Measurements from ENCODE around the gene BTBD16.

BTBD16 gene

GRCh38 chr10:122296363-122297120 lies 25.4 kb downstream of the BTBD16 start:
- DNase-seq, result no peak

DNA sequence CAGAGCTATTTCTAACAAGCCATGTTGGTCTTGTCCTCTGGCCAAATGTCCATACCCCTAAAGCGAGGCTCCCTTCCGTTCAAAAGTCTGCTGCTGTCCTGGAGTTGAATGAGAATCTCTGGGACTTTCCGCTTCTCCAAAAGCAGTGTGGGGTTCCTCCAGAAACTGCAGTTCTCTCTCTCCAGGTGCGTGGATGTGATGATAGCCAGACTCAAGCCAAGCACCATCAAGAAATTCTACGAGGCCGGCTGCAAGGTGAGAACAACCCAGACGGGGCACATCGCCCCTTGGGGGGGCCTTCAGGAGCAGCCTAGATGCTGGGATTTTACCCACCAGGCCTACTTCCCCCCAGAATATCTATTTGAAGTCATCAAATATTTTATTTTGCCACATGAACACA lies 26.5 kb downstream of the BTBD16 start:
- DNase-seq, result no peak

- no peak for DNase-seq
These were observed 27.1 kb downstream of the BTBD16 start for GRCh38 chr10:122298206-122298597.

GRCh38 chr10:122298598-122299301 lies 27.7 kb downstream of the BTBD16 start:
- DNase-seq, result peak; percentile 39

GRCh38 chr10:122299423-122300075 lies 28.5 kb downstream of the BTBD16 start:
- DNase-seq, result no peak

- DNase-seq, result no peak
These were observed 30.1 kb downstream of the BTBD16 start for GRCh38 chr10:122301055-122301810.

- no peak for DNase-seq
These were observed 30.7 kb downstream of the BTBD16 start for GRCh38 chr10:122301811-122302115.

DNA sequence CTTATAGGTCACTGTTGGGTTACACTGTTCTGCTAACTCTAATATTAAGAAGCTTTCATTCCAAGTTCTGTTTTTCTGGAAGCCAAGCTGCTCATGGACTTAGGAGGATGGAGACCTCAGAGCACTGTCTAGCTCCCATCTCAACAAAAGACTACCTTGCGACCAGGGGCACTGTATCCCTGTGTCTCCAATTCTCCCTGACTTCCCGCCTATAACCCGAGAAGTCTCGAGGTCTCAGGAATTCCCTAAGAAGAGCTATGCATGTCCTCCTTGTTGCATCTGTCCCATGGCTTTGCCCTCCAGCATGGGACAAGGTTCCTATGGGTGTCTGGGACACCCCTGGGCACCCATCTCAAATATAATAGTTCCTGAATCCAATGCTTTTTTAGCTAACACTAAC lies 31.2 kb downstream of the BTBD16 start:
- DNase-seq, result no peak

DNA sequence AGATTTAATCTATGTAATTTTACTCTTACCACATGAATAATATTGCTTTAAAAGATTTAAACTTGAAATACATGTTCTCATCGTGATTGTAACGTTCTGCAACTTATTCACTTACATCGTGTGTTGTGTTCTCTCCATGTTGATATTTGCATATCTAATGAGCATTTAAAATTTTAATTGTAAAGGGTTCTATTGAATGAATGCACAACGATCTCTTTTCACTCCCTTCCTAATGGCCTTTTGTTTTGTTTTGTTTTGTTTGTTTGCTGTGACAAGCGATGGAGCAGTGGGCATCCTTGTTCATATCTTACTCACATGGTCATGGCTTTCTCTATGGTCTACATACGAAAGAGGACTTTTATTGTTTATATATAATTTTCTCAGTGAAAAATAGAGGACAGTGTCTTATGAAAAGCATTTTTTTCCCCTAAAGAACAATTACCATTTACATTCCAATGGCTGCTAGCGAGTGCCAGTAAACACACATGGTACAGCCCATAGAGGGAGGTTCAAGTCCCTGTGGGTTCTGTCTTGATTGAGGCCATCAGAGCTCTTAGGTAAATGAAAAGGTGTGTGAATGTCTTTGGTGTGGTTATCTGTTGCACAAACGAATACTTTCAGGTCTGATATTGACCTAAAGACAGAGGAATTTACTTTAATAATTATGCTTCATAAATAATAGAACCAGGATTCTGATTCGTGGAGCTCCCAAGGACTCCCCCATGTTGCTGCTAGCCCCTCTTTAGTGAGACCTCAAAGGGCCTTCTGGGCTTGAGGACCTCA lies 32.4 kb downstream of the BTBD16 start:
- DNase-seq, result no peak

- DNase-seq, result no peak
These were observed 33.0 kb downstream of the BTBD16 start for GRCh38 chr10:122304054-122304579.

- no peak for DNase-seq
These were observed 35.2 kb downstream of the BTBD16 start for GRCh38 chr10:122306282-122306681.

DNA sequence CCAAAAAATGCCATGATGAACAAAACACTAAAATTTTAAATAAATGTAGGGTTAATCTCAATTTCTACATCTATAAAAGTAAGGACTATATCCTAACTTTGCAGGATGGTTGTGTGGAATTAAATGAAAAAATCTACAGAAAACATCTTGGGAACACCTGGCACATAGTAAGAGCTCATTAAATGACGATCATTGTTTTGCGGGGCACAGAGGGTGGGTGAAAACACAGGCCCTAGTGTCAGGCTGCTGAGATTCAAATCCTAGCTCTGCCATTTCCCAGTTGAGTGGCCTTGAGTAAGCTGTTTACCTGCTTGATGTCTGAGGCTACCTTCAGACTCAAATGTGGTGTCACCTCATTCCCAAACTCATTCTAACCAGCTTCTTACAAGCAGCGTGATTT lies 35.6 kb downstream of the BTBD16 start:
- DNase-seq, result no peak

- DNase-seq, result no peak
These were observed 36.7 kb downstream of the BTBD16 start for GRCh38 chr10:122307669-122308416.

- no peak for DNase-seq
These were observed 37.5 kb downstream of the BTBD16 start for GRCh38 chr10:122308417-122309141.

- no peak for DNase-seq
These were observed 39.4 kb downstream of the BTBD16 start for GRCh38 chr10:122310311-122311050.

DNA sequence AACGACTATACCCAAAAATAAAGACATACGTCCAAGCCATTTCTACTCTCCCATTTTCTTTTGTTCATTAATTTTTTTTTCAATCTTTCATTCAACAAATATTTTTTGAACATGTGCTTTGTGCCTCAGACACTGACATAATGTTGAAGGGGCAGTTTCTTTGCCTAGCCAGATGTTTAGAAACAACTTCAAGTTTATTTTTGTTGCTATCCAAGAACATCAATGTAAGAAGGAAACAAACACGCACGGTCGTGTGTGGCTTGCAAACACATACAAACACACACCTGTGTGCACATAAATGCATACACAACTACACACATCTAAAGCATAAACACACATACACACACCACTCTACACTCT lies 39.9 kb downstream of the BTBD16 start:
- no peak for DNase-seq

- DNase-seq, result no peak
These were observed 40.6 kb downstream of the BTBD16 start for GRCh38 chr10:122311716-122312115.

- DNase-seq, result no peak
These were observed 45.3 kb downstream of the BTBD16 start for GRCh38 chr10:122316224-122316884.

DNA sequence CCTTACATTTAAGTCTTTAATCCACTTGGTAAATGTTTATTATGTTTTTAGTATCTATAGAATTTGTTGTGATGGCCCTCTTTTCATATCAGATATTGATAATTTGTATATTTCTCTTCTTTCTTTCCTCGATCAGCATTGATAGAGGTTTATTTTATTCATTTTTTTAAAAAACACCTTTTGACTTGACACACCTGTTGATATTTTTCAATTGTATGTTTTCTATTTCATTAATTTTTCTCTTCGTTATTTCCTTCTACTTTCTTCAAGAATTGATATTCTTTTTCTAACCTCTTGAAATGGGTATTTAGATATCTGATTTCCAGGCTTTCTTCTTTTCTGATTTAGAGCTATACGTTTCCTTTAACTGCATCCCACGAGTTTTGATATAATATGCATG lies 50.9 kb downstream of the BTBD16 start:
- DNase-seq, result no peak

DNA sequence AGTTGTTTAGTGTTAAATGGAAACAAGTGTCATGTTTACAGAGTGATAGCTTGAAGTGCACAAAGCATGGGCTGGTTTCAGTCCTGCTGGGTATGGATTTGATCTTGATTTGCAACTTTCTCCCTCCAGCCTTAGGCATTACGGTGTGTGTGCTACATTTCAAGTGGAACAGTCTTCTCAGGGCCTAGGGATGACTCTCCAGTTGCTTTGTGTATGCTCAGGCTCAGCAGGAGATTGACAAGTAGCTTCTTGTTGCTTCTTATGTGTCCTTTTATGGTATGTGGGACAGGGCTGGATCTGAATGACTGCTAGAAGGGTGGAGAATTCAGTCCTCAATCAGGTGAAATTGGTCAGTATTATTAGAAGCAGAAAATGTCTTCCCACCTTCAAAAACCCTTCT lies 52.1 kb downstream of the BTBD16 start:
- DNase-seq, result no peak

Measured in NCI-H526 treated with DMSO at 0.1 percent for 48 hours (cell line).